ENCODE results near the gene NCKAP1. TPM values are rescaled to one million over a fixed set of nuclear protein-coding genes. Genes with fewer than 3 reads are reported as not detected.

Gene NCKAP1
- total RNA-seq, 1 experiment from 2014 or later = 115 TPM

DNA sequence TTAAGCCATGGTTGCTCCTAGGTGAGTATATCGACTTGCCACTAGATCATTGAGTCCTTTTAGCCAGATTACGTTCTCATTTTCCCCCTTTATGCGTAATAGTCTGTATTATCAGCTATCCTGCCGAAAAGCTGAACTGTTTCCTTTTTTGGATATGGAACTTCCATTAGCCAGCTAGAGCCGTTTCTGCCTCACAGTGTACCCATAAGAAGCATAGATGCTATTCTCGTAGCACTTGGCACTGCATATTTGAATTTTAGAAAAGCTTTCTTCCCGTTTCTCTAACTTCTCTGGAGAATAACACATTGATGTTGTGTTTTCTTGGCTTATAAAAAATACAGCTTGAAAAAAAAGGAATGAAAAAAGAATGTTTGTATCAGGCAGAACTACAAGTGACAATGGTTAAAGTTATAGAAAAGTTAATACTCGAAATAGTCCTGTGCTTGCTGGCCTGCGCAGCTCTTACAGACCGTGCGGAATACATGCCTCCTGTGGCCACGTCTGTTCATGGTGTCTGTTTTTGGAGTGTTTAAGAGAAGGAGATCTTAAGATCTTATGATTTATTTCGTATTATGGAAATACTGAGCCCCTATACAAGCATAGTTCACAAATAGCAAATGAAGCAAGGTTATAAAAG lies 41.0 kb upstream of the NCKAP1 start:
- H3K4me1 ChIP-seq (ENCODE audit: control insufficient read depth in 1 of 2, insufficient read depth in 2 of 2, low read length in 2 of 2) = peaks cover 5 to 20% of the 10 kb centered on the region in 2 experiments; a peak in 3 of 4 replicates
- peak overlapping the region; percentile 75 for H3K27ac ChIP-seq (ENCODE audit: low read depth, low read length)
- CTCF ChIA-PET = interaction anchor here (0.7 kb wide), 1 partner anchor 419 kb away, joined by 3 read pairs; no protein-coding TSS in a partner anchor
- no peaks in the 10 kb centered on the region for H3K36me3 ChIP-seq (ENCODE audit: control insufficient read depth in 1 of 2, insufficient read depth in 2 of 2, low read length in 2 of 2)
- H3K9me3 ChIP-seq (ENCODE audit: control insufficient read depth in 1 of 2, insufficient read depth in 1 of 2, low read depth in 1 of 2, low read length in 2 of 2) = no peaks in the 10 kb centered on the region
- no peaks in the 10 kb centered on the region for H3K27me3 ChIP-seq (ENCODE audit: insufficient read depth, low read length)
- no peaks in the 10 kb centered on the region for H3K9me2 ChIP-seq (ENCODE audit: insufficient read depth)
- intact Hi-C loops (cut with micrococcal nuclease) = no loop called here
- TSS peak; percentile 92 for BruUV-seq (replicated peaks)
- no peak for DNase-seq (ENCODE audit: low read depth, low spot score)
- H3K4me2 ChIP-seq (ENCODE audit: low read length) = peak overlapping the region; percentile 94
- H3K9ac ChIP-seq (ENCODE audit: low read length) = peak overlapping the region; percentile 64
- TF ChIP-seq ZFX (IDR thresholded peaks at IDR 0.05) (no peak), SRF (IDR thresholded peaks at IDR 0.05; ENCODE audit: low read depth) (peak; percentile 56; the same call in 1 of the 2 replicates), POLR2A (IDR thresholded peaks at IDR 0.05; ENCODE audit: borderline replicate concordance, extremely low read depth, insufficient read depth, insufficient read length) (no peak)
- TF ChIP-seq, protein P1, sequence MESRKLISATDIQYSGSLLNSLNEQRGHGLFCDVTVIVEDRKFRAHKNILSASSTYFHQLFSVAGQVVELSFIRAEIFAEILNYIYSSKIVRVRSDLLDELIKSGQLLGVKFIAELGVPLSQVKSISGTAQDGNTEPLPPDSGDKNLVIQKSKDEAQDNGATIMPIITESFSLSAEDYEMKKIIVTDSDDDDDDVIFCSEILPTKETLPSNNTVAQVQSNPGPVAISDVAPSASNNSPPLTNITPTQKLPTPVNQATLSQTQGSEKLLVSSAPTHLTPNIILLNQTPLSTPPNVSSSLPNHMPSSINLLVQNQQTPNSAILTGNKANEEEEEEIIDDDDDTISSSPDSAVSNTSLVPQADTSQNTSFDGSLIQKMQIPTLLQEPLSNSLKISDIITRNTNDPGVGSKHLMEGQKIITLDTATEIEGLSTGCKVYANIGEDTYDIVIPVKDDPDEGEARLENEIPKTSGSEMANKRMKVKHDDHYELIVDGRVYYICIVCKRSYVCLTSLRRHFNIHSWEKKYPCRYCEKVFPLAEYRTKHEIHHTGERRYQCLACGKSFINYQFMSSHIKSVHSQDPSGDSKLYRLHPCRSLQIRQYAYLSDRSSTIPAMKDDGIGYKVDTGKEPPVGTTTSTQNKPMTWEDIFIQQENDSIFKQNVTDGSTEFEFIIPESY (IDR thresholded peaks at IDR 0.05; ENCODE audit: extremely low read depth, insufficient replicate concordance, low read length) = no peak
- RAD21 ChIA-PET (ENCODE audit: low non-redundant PET in 1 of 2, low total read pairs in 2 of 2, uncharacterized antibody in 2 of 2, unreplicated experiment in 2 of 2) = no interaction called here
- peak; percentile 27 for ATAC-seq
- no peaks in the 10 kb centered on the region for H4K20me1 ChIP-seq (ENCODE audit: insufficient read depth)
- H2AFZ ChIP-seq (ENCODE audit: low read depth, low read length, poor library complexity, severe bottlenecking) = peak overlapping the region; percentile 96
- POLR2A ChIA-PET = no interaction called here
- peak overlapping the region; percentile 50 to 72 for H3K4me3 ChIP-seq (replicated peaks in 1 of 2; ENCODE audit: low read depth in 1 of 2, low read length in 2 of 2)
- H3K79me2 ChIP-seq (ENCODE audit: insufficient read depth, low read length) = no peaks in the 10 kb centered on the region

DNA sequence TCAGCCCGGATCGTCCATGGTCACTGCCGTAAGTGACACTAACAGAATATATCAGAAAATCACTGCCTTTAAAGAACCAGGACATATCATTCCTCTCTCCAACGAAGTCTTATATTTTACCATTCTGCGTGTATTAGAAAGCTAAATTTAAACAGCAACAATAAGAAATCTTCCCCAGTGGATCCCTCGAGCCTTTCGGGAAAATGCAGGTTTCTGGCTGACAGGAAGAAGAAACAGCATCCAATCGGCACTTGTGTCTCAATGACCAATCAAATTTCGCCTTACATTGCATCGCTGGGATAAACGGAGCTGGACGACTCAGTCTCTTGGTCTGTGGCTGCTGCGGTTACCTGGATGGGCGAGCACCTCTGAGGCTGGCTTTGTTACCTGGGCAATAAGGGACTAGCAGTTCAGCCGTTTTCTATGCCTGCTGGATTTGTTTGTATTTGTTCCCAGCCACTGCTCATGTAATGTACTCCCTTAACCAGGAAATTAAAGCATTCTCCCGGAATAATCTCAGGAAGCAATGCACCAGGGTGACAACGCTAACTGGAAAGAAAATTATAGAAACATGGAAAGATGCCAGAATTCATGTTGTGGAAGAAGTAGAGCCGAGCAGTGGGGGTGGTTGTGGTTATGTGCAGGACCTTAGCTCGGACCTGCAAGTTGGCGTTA lies 40.3 kb upstream of the NCKAP1 start, which contains the start of gene DUSP19:
DUSP19 (plus strand) TSS at position 284 of the 675 bp plus-strand sequence; CDS start at position 471, 187 bp downstream.
- intact Hi-C loops (cut with micrococcal nuclease) = no loop called here
- no peaks in the 10 kb centered on the region for H4K20me1 ChIP-seq (ENCODE audit: insufficient read depth)
- H2AFZ ChIP-seq (ENCODE audit: low read depth, low read length, poor library complexity, severe bottlenecking) = peak within 1 kb of the TSS; percentile 96
- BruUV-seq (replicated peaks) = no TSS peak
- no peaks in the 10 kb centered on the region for H3K36me3 ChIP-seq (ENCODE audit: control insufficient read depth in 1 of 2, insufficient read depth in 2 of 2, low read length in 2 of 2)
- H3K9ac ChIP-seq (ENCODE audit: low read length) = peak within 1 kb of the TSS; percentile 64
- peaks cover 5 to 20% of the 10 kb centered on the region in 2 experiments; a peak in 3 of 4 replicates for H3K4me1 ChIP-seq (ENCODE audit: control insufficient read depth in 1 of 2, insufficient read depth in 2 of 2, low read length in 2 of 2)
- no peaks in the 10 kb centered on the region for H3K9me3 ChIP-seq (ENCODE audit: control insufficient read depth in 1 of 2, insufficient read depth in 1 of 2, low read depth in 1 of 2, low read length in 2 of 2)
- peak within 1 kb of the TSS; percentile 75 for H3K27ac ChIP-seq (ENCODE audit: low read depth, low read length)
- ChIA-PET RAD21 (ENCODE audit: low non-redundant PET in 1 of 2, low total read pairs in 2 of 2, uncharacterized antibody in 2 of 2, unreplicated experiment in 2 of 2) (no interaction called here), CTCF (interaction anchor here (0.7 kb wide), 1 partner anchor 418 kb away, joined by 3 read pairs; no protein-coding TSS in a partner anchor), POLR2A (no interaction called here)
- ATAC-seq (peak; percentile 98), DNase-seq (ENCODE audit: low read depth, low spot score) (peak; percentile 97)
- H3K4me2 ChIP-seq (ENCODE audit: low read length) = peak within 1 kb of the TSS; percentile 94
- no peaks in the 10 kb centered on the region for H3K27me3 ChIP-seq (ENCODE audit: insufficient read depth, low read length)
- no peaks in the 10 kb centered on the region for H3K9me2 ChIP-seq (ENCODE audit: insufficient read depth)
- H3K4me3 ChIP-seq (replicated peaks in 1 of 2; ENCODE audit: low read depth in 1 of 2, low read length in 2 of 2) = peak within 1 kb of the TSS; percentile 50 to 72
- H3K79me2 ChIP-seq (ENCODE audit: insufficient read depth, low read length) = no peaks in the 10 kb centered on the region
- TF ChIP-seq RAD21 (IDR thresholded peaks at IDR 0.05; ENCODE audit: low read depth) (no peak), ELF1 (IDR thresholded peaks at IDR 0.05; ENCODE audit: borderline replicate concordance, low read depth) (peak; percentile 31; the same call in 1 of the 2 replicates), EZH2phosphoT487 (IDR thresholded peaks at IDR 0.05; ENCODE audit: borderline replicate concordance) (no peak), CBX3 (IDR thresholded peaks at IDR 0.05; ENCODE audit: low read depth) (peak; percentile 50; the same call in 1 of the 2 replicates), POLR2AphosphoS5 (IDR thresholded peaks at IDR 0.05; ENCODE audit: low read depth, low read length) (peak; percentile 98), SIN3A (IDR thresholded peaks at IDR 0.05; ENCODE audit: low read depth) (no peak; the same call in 1 of the 2 replicates), YY1 (IDR thresholded peaks at IDR 0.05; ENCODE audit: extremely low read depth, insufficient replicate concordance, low read depth, low read length) (peak; percentile 79), JUND (IDR thresholded peaks at IDR 0.05) (no peak; the same call in 1 of the 2 replicates), SP1 (IDR thresholded peaks at IDR 0.05; ENCODE audit: low read depth) (peak; percentile 87)
- TF ChIP-seq, protein P1 (IDR thresholded peaks at IDR 0.05; ENCODE audit: extremely low read depth, insufficient replicate concordance, low read length) = peak; percentile 55
- TF ChIP-seq, protein P2, sequence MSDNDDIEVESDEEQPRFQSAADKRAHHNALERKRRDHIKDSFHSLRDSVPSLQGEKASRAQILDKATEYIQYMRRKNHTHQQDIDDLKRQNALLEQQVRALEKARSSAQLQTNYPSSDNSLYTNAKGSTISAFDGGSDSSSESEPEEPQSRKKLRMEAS (IDR thresholded peaks at IDR 0.05) = peak; percentile 58
